ENCODE results near the gene MTMR2.

Gene MTMR2

GRCh38 chr11:95805869-95806268 lies 118.0 kb downstream of the MTMR2 start:
- FAIRE-seq = no peak

GRCh38 chr11:95803973-95804372 lies 119.9 kb downstream of the MTMR2 start:
- no peak for FAIRE-seq

- FAIRE-seq = no peak
Observed at GRCh38 chr11:95802806-95803205, 121.1 kb downstream of the MTMR2 start.

- no peak for FAIRE-seq
Observed at GRCh38 chr11:95800438-95800837, 123.5 kb downstream of the MTMR2 start.

- no peak for FAIRE-seq
Observed at GRCh38 chr11:95799546-95799945, 124.4 kb downstream of the MTMR2 start.

GRCh38 chr11:95796501-95796900 lies 127.4 kb downstream of the MTMR2 start:
- no peak for FAIRE-seq

- FAIRE-seq = no peak
Observed at GRCh38 chr11:95795627-95796295, 128.1 kb downstream of the MTMR2 start.

GRCh38 chr11:95794086-95794485 lies 129.8 kb downstream of the MTMR2 start:
- FAIRE-seq = no peak

GRCh38 chr11:95793116-95793515 lies 130.8 kb downstream of the MTMR2 start:
- FAIRE-seq = no peak

GRCh38 chr11:95792700-95793099 lies 131.2 kb downstream of the MTMR2 start:
- no peak for FAIRE-seq

- no peak for FAIRE-seq
Observed at GRCh38 chr11:95792200-95792599, 131.7 kb downstream of the MTMR2 start.

GRCh38 chr11:95791709-95792033 lies 132.2 kb downstream of the MTMR2 start:
- no peak for FAIRE-seq

- FAIRE-seq = no peak
Observed at GRCh38 chr11:95790933-95791708, 132.8 kb downstream of the MTMR2 start.

- no peak for FAIRE-seq
Observed at GRCh38 chr11:95790123-95790932, 133.6 kb downstream of the MTMR2 start, which contains the start of gene CEP57. CEP57 (plus strand) TSS chr11:95790498; CDS start chr11:95790699, 201 bp downstream.

GRCh38 chr11:95789506-95790122 lies 134.3 kb downstream of the MTMR2 start, which contains the start of gene FAM76B:
FAM76B (minus strand) TSS chr11:95789782; CDS start chr11:95789478, 304 bp downstream.
- peak; percentile 43 for FAIRE-seq

GRCh38 chr11:95788921-95789505 lies 134.9 kb downstream of the MTMR2 start:
- no peak for FAIRE-seq
